Adrenal gland (tissue), 12 donors: ENCODE data around the gene ECSCR. TPM values are rescaled to one million over a fixed set of nuclear protein-coding genes. Genes with fewer than 3 reads are reported as not detected.
A peak's percentile ranks its signal among the peaks of the same experiment; 100 is the strongest.

Experiments
- DNase-seq, 7 donors: peaks; one replicate each; pipeline ENCODE4 v3.0.0-alpha.2; 2019 to 2020
- H3K27ac ChIP-seq, 5 donors: fragments of 200-600 bp; sonication (generic) in 4 of 5; 1 replicate in 3 of 5; 2 replicates in 2 of 5; pipeline versions ENCODE4 v1.5.1 to v1.8.0; 2016 to 2020; ENCODE audit warnings: mild to moderate bottlenecking in 1 of 5
- H3K27me3 ChIP-seq: fragments of 200-600 bp; 2 replicates; pipeline ENCODE4 v1.8.0; 2021
- H3K36me3 ChIP-seq, 2 donors: fragments of 200-600 bp; replicated peaks in 1 of 2; 1 replicate in 1 of 2; 2 replicates in 1 of 2; pipeline versions ENCODE4 v1.5.1 to v1.8.0; 2018 to 2022
- H3K4me1 ChIP-seq, 2 donors: fragments of 200-600 bp; replicated peaks in 1 of 2; 1 replicate in 1 of 2; 2 replicates in 1 of 2; pipeline versions ENCODE4 v1.5.1 to v1.8.0; 2018 to 2021
- H3K4me3 ChIP-seq, 4 donors: fragments of 200-600 bp; sonication (generic) in 3 of 4; one replicate each; pipeline ENCODE4 v1.5.1; 2016 to 2018
- H3K9me3 ChIP-seq, 3 donors: fragments of 200-600 bp; sonication (generic) in 1 of 3; replicated peaks in 1 of 3; 1 replicate in 2 of 3; 2 replicates in 1 of 3; pipeline versions ENCODE4 v1.5.1 to v1.8.0; 2016 to 2021
- CTCF ChIP-seq, 6 experiments: fragments of 450-650 bp in 4 of 6; fragments of 200-600 bp in 2 of 6; sonication (generic) in 1 of 6; IDR thresholded peaks; 1 replicate in 5 of 6; 2 replicates in 1 of 6; pipeline versions ENCODE4 v1.5.1 to v1.8.0; 2016 to 2021; ENCODE audit warnings: antibody characterized with exemption in 6 of 6, mild to moderate bottlenecking in 2 of 6, moderate library complexity in 1 of 6
- POLR2A ChIP-seq, 2 donors: fragments of 450-650 bp; IDR thresholded peaks; one replicate each; pipeline ENCODE4 v1.6.1; 2017; ENCODE audit warnings: antibody characterized with exemption in 2 of 2, mild to moderate bottlenecking in 2 of 2, moderate library complexity in 1 of 2
- WGBS, 4 donors: extraction: QIAGEN DNeasy Blood & Tissue Kit in 2 of 4; methylation state at CpG; one replicate each; pipeline versions ENCODE4 v1.1.5 to v1.1.7; 2013 to 2017; 5-methylcytosine and 5-hydroxymethylcytosine counted together
- intact Hi-C, 2 donors: fragments of 100-400 bp; cut with DNase I; formaldehyde crosslinking; loops; one replicate each; pipeline versions ENCODE4 v1.14.1 to v1.15.0; 2022 to 2023
- polyA plus RNA-seq, 3 donors: library from polyadenylated mRNA; stranded (reverse); fragments of 200-250 nt in 2 of 3; fragments of 350-450 nt in 1 of 3; fragmentation: Illumina TruSeq in 1 of 3; extraction: RNeasy Lipid Tissue Mini Kit (QIAGEN cat#74804) in 1 of 3; gene quantifications; one replicate each; pipeline ENCODE4 v1.2.3, GENCODE V29; 2013 to 2014
- total RNA-seq, 9 donors: library from RNA; depleted of rRNA in 4 of 9; stranded (reverse); fragments of >200 nt in 4 of 9; fragments of 120-200 nt in 1 of 9; fragmentation: NEBNext Ultra II Directional in 1 of 9; extraction: Animal tissue kit (Norgen Biotek cat#: 25700) in 1 of 9; gene quantifications; one replicate each; pipeline versions ENCODE4 v1.1.0 to v1.2.4, GENCODE V29; 2013 to 2023
- donor health status: healthy with polysubstance abuse.
- donor health status: Bipolar disorder and iron deficiency.
- donor health status: DM: yes; HTN: yes; CAD: no.
- donor health status: DM: no; HTN: no; CAD: no.
- donor health status: DM: no; HTN: no; CAD: no.
- donor health status: DM: yes; HTN: yes; CAD: no.

The ECSCR gene
- total and polyA plus RNA-seq, 12 donors, result 4.6 to 24.8 (median 11.5) TPM

GRCh38 chr5:139460455-139460854 is 2.1 kb downstream of the ECSCR start:
- TF ChIP-seq CTCF (IDR thresholded peaks at IDR 0.05), result no peak
- TF ChIP-seq POLR2A (IDR thresholded peaks at IDR 0.05), result no peak
- Histone ChIP-seq H3K27ac (no peak overlapping the region), H3K9me3 (no peaks in the 10 kb centered on the region), H3K27me3 (no peaks in the 10 kb centered on the region), H3K36me3 (no peaks in the 10 kb centered on the region), H3K4me1 (no peaks in the 10 kb centered on the region), H3K4me3 (no peak overlapping the region)
- no peak for DNase-seq
- WGBS, 4 donors, result 77 to 94% (median 85%) methylated on average over 1 of the region's 1 CpG
- intact Hi-C loops, result no loop called here

DNA sequence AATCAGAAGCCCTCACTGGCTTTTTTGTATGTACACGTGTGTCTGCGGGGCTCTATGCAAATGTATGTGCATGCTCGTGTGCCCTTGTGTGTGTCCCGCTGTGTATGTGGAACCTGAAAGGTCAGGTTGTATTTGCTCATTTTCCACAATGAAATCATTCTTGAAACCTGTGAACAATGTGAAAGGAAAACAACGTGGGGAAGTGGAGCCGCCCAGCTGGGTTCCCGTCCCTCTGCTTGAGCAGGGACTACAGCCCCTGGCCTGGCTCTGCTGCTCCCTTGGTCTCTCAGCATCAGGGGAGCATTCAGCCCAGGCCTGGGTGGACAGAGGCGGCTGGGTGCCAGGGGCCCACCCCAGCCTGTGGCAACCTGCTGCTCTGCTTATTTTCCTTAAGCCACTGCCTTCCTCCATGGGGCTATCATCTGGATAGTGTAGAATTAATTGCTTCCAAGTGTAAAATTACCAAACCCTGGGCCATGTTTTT is 3.0 kb downstream of the ECSCR start:
- TF ChIP-seq POLR2A (IDR thresholded peaks at IDR 0.05), result no peak
- no peak for TF ChIP-seq CTCF (IDR thresholded peaks at IDR 0.05)
- WGBS, 4 donors, result 77 to 96% (median 80%) methylated on average over 4 to 8 of the region's 8 CpGs
- Histone ChIP-seq H3K9me3 (no peaks in the 10 kb centered on the region), H3K4me1 (no peaks in the 10 kb centered on the region), H3K27me3 (no peaks in the 10 kb centered on the region), H3K4me3 (no peak overlapping the region), H3K36me3 (no peaks in the 10 kb centered on the region), H3K27ac (peak overlapping the region in 1 of 5 donors; percentile 34)
- intact Hi-C loops, result no loop called here
- no peak for DNase-seq

GRCh38 chr5:139458580-139459407 is 3.7 kb downstream of the ECSCR start:
- H3K4me3 ChIP-seq, result no peak overlapping the region
- WGBS, 4 donors, result 66 to 68% (median 67%) methylated on average over 8 of the region's 8 CpGs
- intact Hi-C loops, result no loop called here
- H3K4me1 ChIP-seq, result no peaks in the 10 kb centered on the region
- no peak for TF ChIP-seq POLR2A (IDR thresholded peaks at IDR 0.05)
- H3K27ac ChIP-seq, result peak overlapping the region in 1 of 5 donors; percentile 34
- no peak for DNase-seq
- H3K27me3 ChIP-seq, result no peaks in the 10 kb centered on the region
- H3K36me3 ChIP-seq, result no peaks in the 10 kb centered on the region
- no peaks in the 10 kb centered on the region for H3K9me3 ChIP-seq

- H3K4me3 ChIP-seq, result no peak overlapping the region
- no peaks in the 10 kb centered on the region for H3K36me3 ChIP-seq
- no peak for TF ChIP-seq POLR2A (IDR thresholded peaks at IDR 0.05)
- TF ChIP-seq CTCF (IDR thresholded peaks at IDR 0.05), result no peak
- no peaks in the 10 kb centered on the region for H3K9me3 ChIP-seq
- intact Hi-C loops, result no loop called here
- DNase-seq, result no peak
- no peaks in the 10 kb centered on the region for H3K4me1 ChIP-seq
- H3K27ac ChIP-seq, result no peak overlapping the region
- no peaks in the 10 kb centered on the region for H3K27me3 ChIP-seq
- 87 to 95% (median 92%) methylated on average over 5 of the region's 5 CpGs for WGBS, 4 donors
These were observed 4.8 kb downstream of the ECSCR start for GRCh38 chr5:139457653-139458306.
